ENCODE measurements around the gene PCYT1B.

DNA sequence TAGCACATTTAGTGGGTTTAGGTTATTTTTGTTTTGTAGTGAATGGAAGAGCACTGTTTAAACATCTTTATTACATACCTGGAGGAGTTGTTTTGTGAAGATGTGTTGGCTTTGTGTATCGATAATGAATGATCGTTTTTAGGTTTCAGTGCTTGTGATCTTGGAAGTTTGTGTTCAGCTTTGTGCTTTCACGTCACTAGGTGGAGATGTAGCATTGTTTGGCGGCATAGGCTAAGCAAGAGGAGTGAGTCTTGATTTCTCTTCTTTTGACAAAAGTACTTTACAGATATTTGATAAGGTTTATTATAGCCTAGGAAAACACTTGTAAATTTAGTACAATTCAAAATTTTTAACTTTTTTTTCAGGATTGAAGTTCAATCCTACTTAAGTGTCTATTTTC lies 131.7 kb downstream of the PCYT1B start:
- TF ChIP-seq EP300 (IDR thresholded peaks at IDR 0.05): no peak
- TF ChIP-seq, protein P1, sequence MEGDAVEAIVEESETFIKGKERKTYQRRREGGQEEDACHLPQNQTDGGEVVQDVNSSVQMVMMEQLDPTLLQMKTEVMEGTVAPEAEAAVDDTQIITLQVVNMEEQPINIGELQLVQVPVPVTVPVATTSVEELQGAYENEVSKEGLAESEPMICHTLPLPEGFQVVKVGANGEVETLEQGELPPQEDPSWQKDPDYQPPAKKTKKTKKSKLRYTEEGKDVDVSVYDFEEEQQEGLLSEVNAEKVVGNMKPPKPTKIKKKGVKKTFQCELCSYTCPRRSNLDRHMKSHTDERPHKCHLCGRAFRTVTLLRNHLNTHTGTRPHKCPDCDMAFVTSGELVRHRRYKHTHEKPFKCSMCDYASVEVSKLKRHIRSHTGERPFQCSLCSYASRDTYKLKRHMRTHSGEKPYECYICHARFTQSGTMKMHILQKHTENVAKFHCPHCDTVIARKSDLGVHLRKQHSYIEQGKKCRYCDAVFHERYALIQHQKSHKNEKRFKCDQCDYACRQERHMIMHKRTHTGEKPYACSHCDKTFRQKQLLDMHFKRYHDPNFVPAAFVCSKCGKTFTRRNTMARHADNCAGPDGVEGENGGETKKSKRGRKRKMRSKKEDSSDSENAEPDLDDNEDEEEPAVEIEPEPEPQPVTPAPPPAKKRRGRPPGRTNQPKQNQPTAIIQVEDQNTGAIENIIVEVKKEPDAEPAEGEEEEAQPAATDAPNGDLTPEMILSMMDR (IDR thresholded peaks at IDR 0.05): peak in 3 of 5 experiments; percentile 8 to 31 (median 30)
